Gastrocnemius medialis (tissue), 4 donors: Measurements from ENCODE around the gene KCTD10.

Experiments
- CTCF ChIP-seq, 5 experiments: fragments of 450-650 bp in 3 of 5; fragments of 200-600 bp in 2 of 5; sonication (generic) in 2 of 5; IDR thresholded peaks in 4 of 5; conservative IDR thresholded peaks in 1 of 5; 1 replicate in 4 of 5; 2 replicates in 1 of 5; pipeline ENCODE4 v1.5.1; 2016 to 2019; ENCODE audit warnings: antibody characterized with exemption in 5 of 5, mild to moderate bottlenecking in 3 of 5, moderate library complexity in 3 of 5
- POLR2A ChIP-seq, 2 donors: fragments of 450-650 bp; IDR thresholded peaks; one replicate each; pipeline ENCODE4 v1.6.1; 2017; ENCODE audit warnings: antibody characterized with exemption in 2 of 2, mild to moderate bottlenecking in 2 of 2, moderate library complexity in 2 of 2

GRCh38 chr12:109521831-109522230, 44.7 kb upstream of the KCTD10 start:
- TF ChIP-seq POLR2A (IDR thresholded peaks at IDR 0.05) (no peak), CTCF (IDR thresholded peaks at IDR 0.05 in 4 of 5, conservative IDR thresholded peaks at IDR 0.05 in 1 of 5) (no peak)
